ENCODE data around the gene C1orf167.

C1orf167 gene

GRCh38 chr1:11772458-11772857, 10.5 kb downstream of the C1orf167 start:
- TF ChIP-seq CREB1 (IDR thresholded peaks at IDR 0.05; ENCODE audit: low read depth): no peak
- TF ChIP-seq NFIC (IDR thresholded peaks at IDR 0.05): no peak
- TF ChIP-seq USF1 (IDR thresholded peaks at IDR 0.05): no peak
- no peak for TF ChIP-seq TAF1 (IDR thresholded peaks at IDR 0.05; ENCODE audit: low read depth)
- TF ChIP-seq EP300 (IDR thresholded peaks at IDR 0.05; ENCODE audit: borderline replicate concordance): no peak
- no peak for TF ChIP-seq TEAD4 (IDR thresholded peaks at IDR 0.05)
- no peak for TF ChIP-seq ZBTB7A (IDR thresholded peaks at IDR 0.05; ENCODE audit: low read depth)
- no peak for TF ChIP-seq TCF12 (IDR thresholded peaks at IDR 0.05; ENCODE audit: low read depth)
- TF ChIP-seq RAD21 (IDR thresholded peaks at IDR 0.05; ENCODE audit: low read depth): no peak
- no peak for TF ChIP-seq MAX (IDR thresholded peaks at IDR 0.05)
- TF ChIP-seq FOXM1 (IDR thresholded peaks at IDR 0.05; ENCODE audit: borderline replicate concordance, low read depth): no peak
- TF ChIP-seq REST (IDR thresholded peaks at IDR 0.05; ENCODE audit: low read depth): no peak
- no peak for TF ChIP-seq CEBPB (IDR thresholded peaks at IDR 0.05)
- TF ChIP-seq YY1 (IDR thresholded peaks at IDR 0.05; ENCODE audit: low read depth): no peak

- TF ChIP-seq TEAD4 (IDR thresholded peaks at IDR 0.05) (no peak), ZBTB7A (IDR thresholded peaks at IDR 0.05; ENCODE audit: low read depth) (no peak), CEBPB (IDR thresholded peaks at IDR 0.05) (no peak), RAD21 (IDR thresholded peaks at IDR 0.05; ENCODE audit: low read depth) (no peak), CREB1 (IDR thresholded peaks at IDR 0.05; ENCODE audit: low read depth) (no peak), EP300 (IDR thresholded peaks at IDR 0.05; ENCODE audit: borderline replicate concordance) (no peak), TAF1 (IDR thresholded peaks at IDR 0.05; ENCODE audit: low read depth) (no peak)
Measured at GRCh38 chr1:11774753-11775152, 12.8 kb downstream of the C1orf167 start.

GRCh38 chr1:11777658-11778322, 15.8 kb downstream of the C1orf167 start:
- no peak for TF ChIP-seq CEBPB (IDR thresholded peaks at IDR 0.05)

- TF ChIP-seq YY1 (IDR thresholded peaks at IDR 0.05; ENCODE audit: low read depth) (no peak), REST (IDR thresholded peaks at IDR 0.05; ENCODE audit: low read depth) (no peak), MAX (IDR thresholded peaks at IDR 0.05) (no peak), TCF12 (IDR thresholded peaks at IDR 0.05; ENCODE audit: low read depth) (no peak), EP300 (IDR thresholded peaks at IDR 0.05; ENCODE audit: borderline replicate concordance) (no peak)
Measured at GRCh38 chr1:11778336-11778735, 16.3 kb downstream of the C1orf167 start.

- no peak for TF ChIP-seq EP300 (IDR thresholded peaks at IDR 0.05; ENCODE audit: borderline replicate concordance)
- no peak for TF ChIP-seq CEBPB (IDR thresholded peaks at IDR 0.05)
- TF ChIP-seq REST (IDR thresholded peaks at IDR 0.05; ENCODE audit: low read depth): no peak
- TF ChIP-seq RAD21 (IDR thresholded peaks at IDR 0.05; ENCODE audit: low read depth): no peak
- TF ChIP-seq NFIC (IDR thresholded peaks at IDR 0.05): no peak
- TF ChIP-seq TCF12 (IDR thresholded peaks at IDR 0.05; ENCODE audit: low read depth): no peak
- TF ChIP-seq EGR1 (IDR thresholded peaks at IDR 0.05): no peak
- no peak for TF ChIP-seq FOXM1 (IDR thresholded peaks at IDR 0.05; ENCODE audit: borderline replicate concordance, low read depth)
- no peak for TF ChIP-seq TEAD4 (IDR thresholded peaks at IDR 0.05)
- no peak for TF ChIP-seq TAF1 (IDR thresholded peaks at IDR 0.05; ENCODE audit: low read depth)
- TF ChIP-seq MAX (IDR thresholded peaks at IDR 0.05): no peak
- TF ChIP-seq CREB1 (IDR thresholded peaks at IDR 0.05; ENCODE audit: low read depth): no peak
- TF ChIP-seq ZBTB7A (IDR thresholded peaks at IDR 0.05; ENCODE audit: low read depth): no peak
- TF ChIP-seq YY1 (IDR thresholded peaks at IDR 0.05; ENCODE audit: low read depth): no peak
- no peak for TF ChIP-seq USF1 (IDR thresholded peaks at IDR 0.05)
Measured at GRCh38 chr1:11778844-11779623, 17.0 kb downstream of the C1orf167 start.

All from Ishikawa (cell line).